AG09319 (cell line): ENCODE measurements around the gene MRPL20.
"Not testable (repeated sequence)": the region's sequence is repeated elsewhere in the genome, so short reads cannot be mapped to it uniquely, and the experiment has no call there.

Source experiments
- DNase-seq: peaks from one replicate; pipeline ENCODE4 v3.0.0-alpha.2; 2010; ENCODE audit warnings: low read depth; ENCODE audit errors: extremely low read depth
- TF ChIP-seq, protein P1 (sequence below): IDR thresholded peaks from 2 replicates; pipeline ENCODE4 v1.5.1; 2011; ENCODE audit warnings: low read depth, mild to moderate bottlenecking, inconsistent platforms, low read length, moderate library complexity

Gene MRPL20

DNA sequence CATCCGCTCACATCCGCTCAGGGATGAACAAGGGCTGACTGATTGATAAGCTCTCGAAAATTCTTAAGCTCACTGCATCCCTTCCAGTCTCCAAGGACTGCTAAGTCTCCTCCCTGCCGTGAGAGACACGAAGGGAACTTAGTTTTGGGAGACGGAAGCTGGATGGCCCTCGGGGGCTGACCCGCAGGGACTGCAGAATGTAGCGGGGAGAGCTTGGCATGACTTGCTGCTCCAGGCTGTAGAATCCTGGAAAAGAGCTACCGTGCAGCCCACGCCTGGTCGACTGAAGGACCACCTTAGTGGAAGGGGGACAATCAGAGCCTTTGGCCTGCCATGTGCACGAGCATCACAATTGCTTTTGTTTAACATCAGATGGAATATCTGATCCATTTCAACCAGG, 8.7 kb upstream of the MRPL20 start:
- TF ChIP-seq, protein P1, sequence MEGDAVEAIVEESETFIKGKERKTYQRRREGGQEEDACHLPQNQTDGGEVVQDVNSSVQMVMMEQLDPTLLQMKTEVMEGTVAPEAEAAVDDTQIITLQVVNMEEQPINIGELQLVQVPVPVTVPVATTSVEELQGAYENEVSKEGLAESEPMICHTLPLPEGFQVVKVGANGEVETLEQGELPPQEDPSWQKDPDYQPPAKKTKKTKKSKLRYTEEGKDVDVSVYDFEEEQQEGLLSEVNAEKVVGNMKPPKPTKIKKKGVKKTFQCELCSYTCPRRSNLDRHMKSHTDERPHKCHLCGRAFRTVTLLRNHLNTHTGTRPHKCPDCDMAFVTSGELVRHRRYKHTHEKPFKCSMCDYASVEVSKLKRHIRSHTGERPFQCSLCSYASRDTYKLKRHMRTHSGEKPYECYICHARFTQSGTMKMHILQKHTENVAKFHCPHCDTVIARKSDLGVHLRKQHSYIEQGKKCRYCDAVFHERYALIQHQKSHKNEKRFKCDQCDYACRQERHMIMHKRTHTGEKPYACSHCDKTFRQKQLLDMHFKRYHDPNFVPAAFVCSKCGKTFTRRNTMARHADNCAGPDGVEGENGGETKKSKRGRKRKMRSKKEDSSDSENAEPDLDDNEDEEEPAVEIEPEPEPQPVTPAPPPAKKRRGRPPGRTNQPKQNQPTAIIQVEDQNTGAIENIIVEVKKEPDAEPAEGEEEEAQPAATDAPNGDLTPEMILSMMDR: no peak
- no peak for DNase-seq

DNA sequence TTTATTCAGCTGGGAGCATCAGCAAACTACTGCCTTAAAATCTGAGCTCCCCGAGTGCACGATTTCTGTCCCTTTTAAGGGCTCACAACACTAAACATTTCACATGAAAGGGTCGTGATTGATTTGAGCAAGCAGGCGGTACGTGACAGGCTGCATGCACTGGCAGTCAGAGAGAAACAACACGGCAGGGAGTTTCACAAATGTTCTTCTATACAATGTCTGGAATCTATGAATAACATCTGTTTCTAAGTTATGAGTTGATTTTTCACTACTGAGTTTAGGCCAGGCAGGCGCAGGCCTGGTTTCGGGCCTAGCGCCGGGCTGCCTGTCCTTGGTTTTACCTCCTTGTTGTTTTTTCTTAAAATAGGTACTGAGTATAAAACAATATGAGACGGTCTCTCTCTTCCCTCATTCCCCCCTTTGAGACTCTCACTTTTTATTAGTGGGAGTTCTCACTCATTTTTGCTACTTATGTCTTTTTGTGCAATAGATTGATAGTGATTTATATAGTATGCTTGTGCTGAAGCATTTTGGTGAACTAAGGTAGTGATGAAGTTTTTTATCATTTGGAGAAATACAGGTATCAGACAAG, 5.3 kb upstream of the MRPL20 start:
- not testable (repeated sequence) for DNase-seq

DNA sequence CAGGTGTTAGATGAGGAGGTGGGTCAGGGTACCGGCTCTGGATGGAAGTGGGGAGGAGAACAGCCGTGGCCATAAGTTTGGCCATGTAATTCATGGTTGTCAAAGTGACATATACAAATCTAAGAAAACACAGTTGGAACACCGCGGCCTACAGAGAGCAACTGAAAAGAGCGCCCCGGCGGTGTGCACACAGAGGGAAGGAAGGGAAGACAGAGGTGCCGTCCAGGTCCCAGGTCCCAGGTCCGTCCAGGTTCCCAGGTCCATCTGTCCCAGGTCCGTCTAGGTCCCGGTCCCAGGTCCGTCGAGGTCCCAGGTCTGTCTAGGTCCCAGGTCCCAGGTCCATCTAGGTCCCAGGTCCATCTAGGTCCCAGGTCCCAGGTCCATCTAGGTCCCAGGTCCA, 4.5 kb upstream of the MRPL20 start:
- DNase-seq: no peak
- TF ChIP-seq, protein P1: no peak

DNA sequence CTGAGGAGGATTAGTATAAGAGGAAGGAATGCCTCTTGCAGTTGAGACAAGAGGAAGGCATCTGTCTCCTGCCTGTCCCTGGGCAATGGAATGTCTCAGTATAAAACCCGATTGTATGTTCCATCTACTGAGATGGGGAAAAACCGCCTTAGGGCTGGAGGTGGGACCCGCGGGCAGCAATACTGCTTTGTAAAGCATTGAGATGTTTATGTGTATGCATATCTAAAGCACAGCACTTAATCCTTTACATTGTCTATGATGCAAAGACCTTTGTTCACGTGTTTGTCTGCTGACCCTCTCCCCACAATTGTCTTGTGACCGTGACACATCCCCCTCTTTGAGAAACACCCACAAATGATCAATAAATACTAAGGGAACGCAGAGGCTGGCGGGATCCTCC, 3.1 kb upstream of the MRPL20 start:
- not testable (repeated sequence) for DNase-seq

DNA sequence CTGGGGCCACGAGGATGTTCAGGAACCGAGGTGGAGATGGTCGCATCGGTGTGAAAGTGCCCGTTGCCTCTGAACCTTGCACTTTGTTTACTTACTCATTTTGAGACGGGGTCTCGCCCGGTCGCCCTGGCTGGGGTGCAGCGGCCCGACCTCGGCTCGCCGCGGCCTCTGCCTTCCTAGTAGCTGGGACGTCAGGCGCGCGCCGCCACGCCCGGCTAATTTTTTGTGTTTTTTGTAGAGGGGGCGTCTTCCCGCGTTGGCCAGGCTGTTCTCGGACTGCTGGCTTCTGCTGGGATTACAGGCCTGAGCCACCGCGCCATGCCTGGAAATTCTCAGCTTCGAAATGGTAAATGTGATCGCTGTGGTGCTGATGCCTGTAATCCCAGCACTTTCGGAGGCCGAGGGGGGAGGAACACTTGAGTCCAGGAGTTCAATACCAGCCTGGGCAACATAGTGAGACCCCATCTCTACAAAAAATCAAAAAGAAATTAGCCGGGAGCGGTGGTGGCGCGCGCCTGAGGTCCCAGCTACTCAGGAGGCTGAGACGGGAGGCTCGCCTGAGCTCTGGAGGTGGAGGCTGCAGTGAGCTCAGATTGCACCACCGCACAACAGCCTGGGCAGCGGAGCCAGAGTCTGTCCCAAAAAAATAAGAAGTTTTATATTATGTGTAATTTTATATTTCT, 684 bp upstream of the MRPL20 start:
- TF ChIP-seq, protein P1: no peak
- no peak for DNase-seq

DNA sequence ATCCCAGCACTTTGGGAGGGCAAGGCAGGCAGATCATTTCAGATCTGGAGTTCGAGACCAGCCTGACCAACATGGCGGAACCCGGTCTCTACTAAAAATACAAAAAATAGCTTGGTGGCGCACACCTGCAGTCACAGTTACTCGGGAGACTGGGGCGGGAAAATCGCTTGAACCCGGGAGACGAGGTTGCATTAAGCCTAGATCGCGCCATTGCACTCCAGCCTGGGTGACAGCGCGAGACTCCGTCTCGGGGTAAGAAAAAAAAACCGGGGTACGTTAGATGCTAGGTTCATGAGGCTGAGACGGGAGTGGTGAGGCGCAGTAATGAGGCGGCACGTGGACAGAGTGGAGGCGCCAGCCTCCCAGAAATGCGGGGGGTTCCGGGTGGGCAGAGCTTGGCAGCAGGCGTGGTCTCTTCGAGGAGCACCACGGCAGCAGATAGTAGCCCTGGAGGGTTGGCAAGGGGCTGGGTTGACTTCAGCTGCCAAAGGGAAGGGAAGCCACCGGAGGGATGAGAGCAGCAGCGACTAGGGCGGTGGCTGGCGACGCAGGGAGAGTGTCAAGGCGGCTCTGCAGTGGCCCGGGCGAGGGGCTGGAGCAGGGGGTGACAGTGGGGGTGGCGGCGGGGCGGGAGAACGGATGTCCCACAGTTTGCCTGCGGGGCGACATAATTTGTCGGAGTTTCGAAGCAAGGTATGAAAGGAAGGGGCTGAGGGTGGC, 832 bp downstream of the MRPL20 start:
- no peak for DNase-seq
- TF ChIP-seq, protein P1: no peak

DNA sequence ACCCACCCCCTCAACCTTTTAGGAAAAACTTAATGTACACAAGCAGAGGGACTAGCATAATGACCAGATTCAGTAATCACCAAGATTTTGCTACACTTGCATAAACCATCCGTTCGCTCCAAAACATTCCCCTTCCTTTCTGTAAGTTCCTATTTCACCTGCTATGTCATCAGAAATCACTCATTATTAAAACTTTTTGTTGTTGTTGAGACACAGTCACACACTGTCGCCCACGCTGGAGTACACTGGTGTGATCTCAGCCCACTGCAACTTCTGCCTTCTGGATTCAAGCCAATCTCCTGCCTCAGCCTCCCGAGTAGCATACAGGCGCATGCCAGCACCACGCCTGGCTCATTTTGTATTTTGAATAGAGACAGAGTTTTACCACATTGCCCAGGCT, 3.4 kb downstream of the MRPL20 start:
- no peak for DNase-seq
- TF ChIP-seq, protein P1: no peak

DNA sequence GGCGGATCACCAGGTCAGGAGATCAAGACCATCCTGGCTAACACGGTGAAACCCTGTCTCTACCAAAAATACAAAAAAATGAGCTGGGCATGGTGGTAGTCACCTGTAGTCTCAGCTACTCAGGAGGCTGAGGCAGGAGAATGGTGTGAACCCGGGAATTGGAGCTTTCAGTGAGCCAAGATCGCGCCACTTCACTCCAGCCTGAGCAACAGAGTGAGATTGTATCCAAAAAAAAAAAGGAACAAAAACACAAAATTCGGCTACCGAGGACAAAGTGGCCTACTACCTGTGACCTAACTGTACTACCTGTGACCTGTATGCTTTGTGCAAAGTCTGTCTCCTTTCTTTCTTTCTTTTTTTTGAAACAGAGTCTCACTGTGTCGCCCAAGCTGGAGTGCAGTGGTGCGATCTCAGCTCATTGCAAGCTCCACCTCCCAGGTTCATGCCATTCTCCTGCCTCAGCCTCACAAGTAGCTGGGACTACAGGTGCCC, 4.1 kb downstream of the MRPL20 start:
- DNase-seq: not testable (repeated sequence)
